HG03064 (cell line): ENCODE results near the gene TMA7B.

ENCODE experiments used
- ATAC-seq: cut with Tn5 transposase; IDR thresholded peaks from one replicate; pipeline ENCODE4 v1.9.1; 2021; ENCODE audit warnings: low read depth; ENCODE audit not compliant: unreplicated experiment

TMA7B gene

DNA sequence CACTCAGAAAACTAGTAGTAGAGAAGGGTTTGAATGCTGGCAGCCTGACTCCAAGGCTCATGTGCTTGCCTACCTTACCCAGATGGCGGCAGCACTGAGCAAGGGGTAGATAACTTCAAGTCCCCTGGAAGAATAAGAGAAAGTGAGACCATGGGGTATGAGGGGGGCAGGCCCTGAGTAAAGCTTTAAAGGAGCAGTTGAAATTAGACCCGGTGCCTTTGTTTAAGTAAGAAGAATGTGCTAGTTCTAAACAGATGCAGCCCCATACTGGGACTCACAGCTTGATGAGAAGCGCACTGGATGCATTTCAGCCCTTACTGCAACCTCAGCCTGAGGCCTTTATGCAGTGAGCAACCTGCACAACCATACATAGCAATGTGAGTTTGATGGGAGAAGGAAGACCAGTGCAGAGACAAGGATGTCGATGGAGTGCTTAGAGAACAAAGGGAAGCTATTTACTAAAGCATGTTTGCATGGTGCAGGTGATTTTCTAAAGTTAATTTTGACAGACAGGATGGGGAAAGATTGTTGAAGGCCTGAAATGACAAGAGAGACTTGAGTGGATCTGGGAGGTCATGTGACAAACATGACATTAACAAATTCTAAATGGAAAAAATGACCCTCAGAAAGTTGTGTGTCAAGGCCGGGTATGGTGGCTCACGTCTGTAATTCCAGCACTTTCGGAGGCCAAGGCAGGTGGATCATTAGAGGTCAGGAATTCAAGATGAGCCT lies 27.1 kb upstream of the TMA7B start:
- ATAC-seq, result no peak

GRCh38 chr22:39933741-39934140 lies 26.5 kb upstream of the TMA7B start:
- no peak for ATAC-seq

- no peak for ATAC-seq
These were observed 25.1 kb upstream of the TMA7B start for GRCh38 chr22:39935116-39935515.

- no peak for ATAC-seq
These were observed 24.6 kb upstream of the TMA7B start for GRCh38 chr22:39935612-39936011.

GRCh38 chr22:39936523-39937145 lies 23.6 kb upstream of the TMA7B start:
- ATAC-seq, result no peak

DNA sequence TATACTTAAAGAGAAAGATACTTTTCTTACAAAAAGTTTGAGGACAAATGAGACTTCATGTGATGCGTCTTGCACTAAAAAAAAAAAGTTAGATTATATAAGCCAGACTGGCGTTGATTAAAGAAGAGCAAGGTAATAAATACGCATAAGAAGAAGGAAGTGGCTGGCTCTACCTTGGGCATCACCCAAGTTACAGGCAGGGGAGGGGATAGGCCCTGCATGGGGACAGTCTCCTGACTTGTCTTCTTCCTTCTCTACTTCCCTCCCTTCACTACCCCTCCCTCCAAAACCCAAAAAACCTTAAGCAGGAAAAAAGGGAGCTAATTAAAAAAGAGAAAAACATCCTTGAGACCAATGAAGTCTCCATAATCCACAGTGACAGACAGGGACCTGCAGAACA lies 22.3 kb upstream of the TMA7B start:
- no peak for ATAC-seq

GRCh38 chr22:39938509-39939111 lies 21.6 kb upstream of the TMA7B start:
- ATAC-seq, result no peak

- no peak for ATAC-seq
These were observed 20.4 kb upstream of the TMA7B start for GRCh38 chr22:39939830-39940229.

GRCh38 chr22:39940757-39941305 lies 19.4 kb upstream of the TMA7B start:
- no peak for ATAC-seq

- no peak for ATAC-seq
These were observed 18.6 kb upstream of the TMA7B start for GRCh38 chr22:39941601-39942000.

- ATAC-seq, result no peak
These were observed 17.6 kb upstream of the TMA7B start for GRCh38 chr22:39942439-39943230.

GRCh38 chr22:39943337-39943736 lies 16.9 kb upstream of the TMA7B start:
- ATAC-seq, result no peak

DNA sequence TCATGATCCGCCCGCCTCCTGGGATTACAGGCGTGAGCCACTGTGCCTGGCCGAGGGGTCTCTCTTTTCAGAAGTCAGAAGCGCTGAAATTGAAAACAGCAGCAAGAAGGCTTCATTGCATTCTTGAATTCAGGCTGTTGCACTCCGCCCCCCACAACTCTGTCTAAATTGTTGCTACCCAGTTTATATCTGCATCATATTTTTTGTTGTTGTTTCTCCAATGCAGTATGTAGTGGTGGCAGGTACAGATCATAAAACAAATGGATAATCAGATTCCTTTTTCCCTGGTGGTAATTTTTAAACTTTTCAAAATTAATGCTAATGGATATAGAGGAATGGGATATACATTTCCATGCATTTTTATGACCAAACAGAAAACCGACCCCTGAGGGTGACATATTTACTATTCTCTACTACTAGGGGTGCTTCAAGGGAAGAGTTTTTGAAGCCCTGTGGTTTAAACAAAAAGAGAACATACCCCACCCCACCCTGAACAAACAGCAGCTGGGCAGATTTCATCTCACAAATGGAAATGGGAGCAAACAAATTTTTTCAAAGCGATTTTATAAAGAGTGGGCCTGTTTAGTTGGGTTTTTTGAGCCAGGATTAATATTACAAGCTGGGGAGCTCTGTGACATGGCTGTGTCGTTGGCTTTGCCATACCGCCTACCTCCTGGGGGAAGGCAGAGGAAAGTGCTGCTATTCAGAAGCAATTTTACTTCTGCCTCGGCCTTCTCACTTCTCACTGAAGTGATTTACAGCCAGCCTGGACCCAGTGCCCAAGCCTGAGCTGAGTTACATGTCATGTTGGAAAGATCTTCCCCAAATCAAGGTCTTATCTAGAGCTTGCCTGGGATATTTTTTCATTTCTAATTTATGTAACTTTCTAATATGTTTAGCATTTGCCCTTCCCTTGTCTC lies 16.0 kb upstream of the TMA7B start:
- ATAC-seq, result no peak

DNA sequence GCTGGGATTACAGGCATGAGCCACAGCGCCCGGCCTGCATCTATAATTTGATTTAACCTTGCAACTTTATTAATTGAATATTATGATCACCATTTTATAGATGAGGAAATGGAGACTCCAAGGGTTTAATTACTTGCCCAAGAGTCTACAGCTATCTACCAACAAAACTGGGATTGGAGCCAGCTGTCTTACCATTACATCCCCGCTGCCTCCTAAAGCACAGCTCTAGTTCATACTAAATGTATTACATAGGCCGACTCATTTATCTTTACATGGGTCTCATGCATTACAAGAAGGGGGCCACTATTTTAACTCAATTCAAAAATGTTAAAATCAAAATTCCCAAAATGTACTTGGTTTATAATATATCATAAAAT lies 14.1 kb upstream of the TMA7B start:
- ATAC-seq, result no peak

DNA sequence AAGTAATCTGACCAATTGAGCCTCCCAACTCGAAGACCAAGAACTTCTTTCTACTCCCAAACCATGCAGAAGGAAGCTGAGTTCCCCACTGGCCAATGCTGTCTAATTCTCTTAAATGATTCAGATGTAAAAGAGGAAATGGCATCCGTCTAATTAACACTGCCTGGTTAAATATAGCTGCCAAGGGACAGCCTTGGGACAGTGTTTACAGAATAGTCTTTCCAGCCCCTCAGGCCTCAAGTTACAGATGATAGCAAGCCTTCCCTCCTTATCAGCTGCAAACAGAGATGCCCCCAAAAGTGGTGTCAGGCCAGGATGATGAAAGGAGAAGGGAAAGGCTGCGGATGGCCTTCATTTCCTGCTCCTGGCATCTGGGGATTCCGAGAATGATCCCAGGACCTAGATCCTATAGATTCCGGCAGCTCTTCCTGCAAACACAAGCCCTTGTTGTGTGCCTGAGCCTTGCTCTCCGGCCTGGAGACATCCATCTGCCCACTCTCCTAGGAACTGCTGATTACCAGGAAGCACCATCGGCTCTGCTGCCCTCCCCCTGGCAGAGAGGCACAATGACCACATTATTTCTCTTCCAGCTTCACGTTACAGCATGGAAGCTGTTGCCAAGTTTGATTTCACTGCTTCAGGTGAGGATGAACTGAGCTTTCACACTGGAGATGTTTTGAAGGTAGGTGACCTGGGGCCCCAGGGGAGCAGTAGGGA lies 13.5 kb upstream of the TMA7B start:
- no peak for ATAC-seq

DNA sequence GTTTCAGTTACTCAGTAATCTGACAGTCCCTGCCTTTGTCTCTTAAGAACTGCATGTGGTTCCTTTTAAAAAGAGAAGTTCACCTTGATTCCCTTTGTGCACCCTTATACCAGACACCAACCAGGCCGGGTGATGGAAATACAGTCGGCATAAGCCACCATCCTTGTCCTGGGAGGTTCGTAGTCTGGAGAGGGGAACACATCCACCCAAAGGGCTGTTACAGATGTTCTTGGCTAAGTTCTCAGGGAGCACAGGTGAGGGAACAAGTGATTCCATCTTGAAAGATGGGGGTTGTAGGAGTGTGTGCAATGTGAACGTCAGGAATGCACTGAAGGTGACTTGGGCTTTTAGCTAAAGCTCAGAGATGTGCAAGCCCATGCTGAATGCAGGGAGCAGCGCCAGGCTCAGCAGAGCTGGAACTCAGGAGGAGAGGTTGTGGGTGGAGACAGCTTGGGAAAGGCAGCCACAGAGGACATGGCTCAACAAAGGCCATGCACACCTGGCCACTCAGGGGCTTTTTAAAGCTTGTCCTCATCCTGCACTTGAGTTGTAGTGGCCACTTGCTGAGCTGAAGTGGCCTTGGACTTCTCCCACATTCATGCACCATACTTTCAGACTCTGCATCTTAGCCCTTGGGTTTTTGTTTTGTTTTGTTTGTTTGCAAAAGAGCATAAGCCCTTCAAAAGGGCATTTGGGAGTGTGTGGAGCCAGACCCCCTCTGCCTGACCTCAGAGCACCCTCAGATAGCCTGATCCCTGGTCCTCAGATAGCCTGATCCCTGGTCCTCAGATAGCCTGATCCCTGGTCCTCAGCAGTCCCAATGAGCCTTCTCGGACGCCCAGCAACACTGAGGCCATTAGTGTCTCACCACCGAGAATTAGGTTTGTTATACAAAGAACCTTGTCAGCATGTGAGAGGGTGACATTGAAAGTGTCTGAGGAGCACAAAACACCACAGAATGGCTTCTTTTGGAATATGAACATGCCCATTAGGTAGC lies 12.7 kb upstream of the TMA7B start:
- ATAC-seq, result no peak

- no peak for ATAC-seq
These were observed 10.0 kb upstream of the TMA7B start for GRCh38 chr22:39949964-39950737.
